ENCODE data around the gene TNFRSF9.

Gene TNFRSF9

GRCh38 chr1:7868070-7868780 is 72.4 kb downstream of the TNFRSF9 start:
- no peak for DNase-seq

GRCh38 chr1:7865978-7866377 is 74.7 kb downstream of the TNFRSF9 start:
- DNase-seq, result no peak

Measured in NCI-H510A treated with DMSO at 0.1 percent for 48 hours (cell line).